CD4-positive, CD25-positive, alpha-beta regulatory T cell (primary cell): Measurements from ENCODE around the gene LITAFD. TPM values are rescaled to one million over a fixed set of nuclear protein-coding genes. Genes with fewer than 3 reads are reported as not detected.

Experiments
- ATAC-seq, 2 donors: fragments of 150-1000 bp; cut with Tn5 transposase; one replicate each; pipeline ENCODE4 v1.10.0; 2021; ENCODE audit warnings: low read depth in 2 of 2, moderate number of reproducible peaks in 2 of 2, moderate library complexity in 1 of 2
- DNase-seq, 3 donors: peaks; one replicate each; pipeline versions ENCODE4 v3.0.0 to v3.0.0-alpha.2; 2012 to 2022; ENCODE audit warnings: mixed read lengths in 1 of 3
- H3K27ac ChIP-seq: one replicate; pipeline ENCODE4 v1.7.0; 2013; ENCODE audit warnings: mild to moderate bottlenecking, low read length; ENCODE audit not compliant: insufficient read depth, poor library complexity, severe bottlenecking
- H3K27me3 ChIP-seq: one replicate; pipeline ENCODE4 v1.7.0; 2013; ENCODE audit warnings: low read length; ENCODE audit not compliant: control insufficient read depth, insufficient read depth
- H3K36me3 ChIP-seq: one replicate; pipeline ENCODE4 v1.7.0; 2013; ENCODE audit warnings: mild to moderate bottlenecking, low read length, moderate library complexity; ENCODE audit not compliant: control insufficient read depth, insufficient read depth
- H3K4me1 ChIP-seq: 2 replicates; pipeline ENCODE4 v1.7.0; 2013; ENCODE audit warnings: mild to moderate bottlenecking, low read length; ENCODE audit not compliant: insufficient read depth, control insufficient read depth, poor library complexity, severe bottlenecking
- H3K4me3 ChIP-seq: one replicate; pipeline ENCODE4 v1.7.0; 2013; ENCODE audit warnings: low read depth, mild to moderate bottlenecking, low read length, moderate library complexity
- H3K9me3 ChIP-seq, 2 experiments: 1 replicate in 1 of 2; 2 replicates in 1 of 2; pipeline ENCODE4 v1.7.0; 2013; ENCODE audit warnings: low read length in 2 of 2, mild to moderate bottlenecking in 1 of 2, moderate library complexity in 1 of 2; ENCODE audit not compliant: control insufficient read depth in 2 of 2
- H3K27ac Mint-ChIP-seq, 3 donors: one replicate each; pipeline ENCODE4 v1.8.0; 2020 to 2022; ENCODE audit warnings: mild to moderate bottlenecking in 3 of 3, mixed read lengths in 3 of 3, moderate library complexity in 2 of 3
- H3K27me3 Mint-ChIP-seq: one replicate; pipeline ENCODE4 v1.8.0; 2022; ENCODE audit warnings: mild to moderate bottlenecking, mixed read lengths
- H3K36me3 Mint-ChIP-seq: one replicate; pipeline ENCODE4 v1.8.0; 2020; ENCODE audit warnings: mixed read lengths
- H3K4me1 Mint-ChIP-seq, 4 donors: one replicate each; pipeline ENCODE4 v1.8.0; 2020 to 2022; ENCODE audit warnings: mixed read lengths in 4 of 4, mild to moderate bottlenecking in 1 of 4
- H3K4me3 Mint-ChIP-seq, 4 donors: one replicate each; pipeline ENCODE4 v1.8.0; 2020 to 2022; ENCODE audit warnings: mild to moderate bottlenecking in 4 of 4, mixed read lengths in 4 of 4, moderate library complexity in 3 of 4
- H3K9me3 Mint-ChIP-seq, 7 donors: one replicate each; pipeline ENCODE4 v1.8.0; 2020 to 2022; ENCODE audit warnings: mixed read lengths in 7 of 7, mild to moderate bottlenecking in 3 of 7, moderate library complexity in 2 of 7
- polyA plus RNA-seq, 4 donors: library from polyadenylated mRNA; unstranded; fragments of 300-500 nt; fragmentation: Illumina TruSeq; gene quantifications; one replicate each; pipeline ENCODE4 v1.2.3, GENCODE V29; 2021
- total RNA-seq: library from RNA; stranded (reverse); gene quantifications from one replicate; pipeline ENCODE4 v1.2.3, GENCODE V29; 2022

LITAFD gene
- total and polyA plus RNA-seq, 5 donors from 2014 or later = not detected

- Mint-ChIP-seq H3K27me3 (no peaks in the 10 kb centered on the region), H3K9me3 (no peaks in the 10 kb centered on the region), H3K4me3 (no peak overlapping the region), H3K27ac (no peak overlapping the region), H3K4me1 (peaks cover 4 to 13% (median 5%) of the 10 kb centered on the region in 4 donors), H3K36me3 (peaks cover 37% of the 10 kb centered on the region)
- Histone ChIP-seq H3K27ac (no peak overlapping the region), H3K4me3 (no peak overlapping the region), H3K36me3 (peaks cover 40% of the 10 kb centered on the region), H3K27me3 (no peaks in the 10 kb centered on the region), H3K4me1 (no peaks in the 10 kb centered on the region), H3K9me3 (no peaks in the 10 kb centered on the region)
- ATAC-seq = no peak
- no peak for DNase-seq
These were observed 29.6 kb upstream of the LITAFD start for GRCh38 chr16:8852534-8852933.

- H3K4me3 Mint-ChIP-seq = no peak overlapping the region
- H3K27me3 Mint-ChIP-seq = no peaks in the 10 kb centered on the region
- Histone ChIP-seq H3K4me1 (no peaks in the 10 kb centered on the region), H3K4me3 (no peak overlapping the region), H3K36me3 (peaks cover 43% of the 10 kb centered on the region), H3K27ac (no peak overlapping the region), H3K9me3 (no peaks in the 10 kb centered on the region), H3K27me3 (no peaks in the 10 kb centered on the region)
- ATAC-seq = no peak
- peaks cover 5 to 16% (median 6%) of the 10 kb centered on the region in 4 donors for H3K4me1 Mint-ChIP-seq
- H3K36me3 Mint-ChIP-seq = peaks cover 40% of the 10 kb centered on the region
- no peaks in the 10 kb centered on the region for H3K9me3 Mint-ChIP-seq
- DNase-seq = no peak
- peak overlapping the region in 1 of 3 donors; percentile 38 for H3K27ac Mint-ChIP-seq
These were observed 29.0 kb upstream of the LITAFD start for GRCh38 chr16:8853150-8853549.

DNA sequence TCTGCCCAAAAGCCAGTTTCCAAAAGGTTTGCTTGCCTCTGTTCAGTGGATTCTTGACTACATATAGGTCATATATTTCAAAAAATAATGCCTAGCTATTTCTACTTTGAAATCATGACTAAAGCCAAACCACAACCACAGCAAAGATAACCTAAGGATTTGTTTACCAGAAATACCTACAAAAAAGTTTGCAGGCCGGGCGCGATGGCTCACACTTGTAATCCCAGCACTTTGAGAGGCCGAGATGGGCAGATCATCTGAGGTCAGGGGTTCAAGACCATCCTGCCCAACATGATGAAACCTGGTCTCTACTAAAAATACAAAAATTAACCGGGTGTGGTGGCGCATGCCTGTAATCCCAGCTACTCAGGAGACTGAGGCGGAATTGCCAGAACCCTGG is 28.5 kb upstream of the LITAFD start:
- ATAC-seq = no peak
- Histone ChIP-seq H3K36me3 (peaks cover 43% of the 10 kb centered on the region), H3K27ac (no peak overlapping the region), H3K27me3 (no peaks in the 10 kb centered on the region), H3K4me3 (no peak overlapping the region), H3K9me3 (no peaks in the 10 kb centered on the region), H3K4me1 (no peaks in the 10 kb centered on the region)
- H3K9me3 Mint-ChIP-seq = no peaks in the 10 kb centered on the region
- peaks cover 41% of the 10 kb centered on the region for H3K36me3 Mint-ChIP-seq
- peak overlapping the region in 1 of 3 donors; percentile 48 for H3K27ac Mint-ChIP-seq
- no peak for DNase-seq
- no peak overlapping the region for H3K4me3 Mint-ChIP-seq
- H3K27me3 Mint-ChIP-seq = no peaks in the 10 kb centered on the region
- peaks cover 5 to 17% (median 6%) of the 10 kb centered on the region in 4 donors for H3K4me1 Mint-ChIP-seq

GRCh38 chr16:8854298-8854948 is 27.7 kb upstream of the LITAFD start:
- Histone ChIP-seq H3K36me3 (peaks cover 46% of the 10 kb centered on the region), H3K4me3 (no peak overlapping the region), H3K27ac (no peak overlapping the region), H3K9me3 (no peaks in the 10 kb centered on the region), H3K4me1 (no peaks in the 10 kb centered on the region), H3K27me3 (no peaks in the 10 kb centered on the region)
- Mint-ChIP-seq H3K4me3 (no peak overlapping the region), H3K9me3 (no peaks in the 10 kb centered on the region), H3K27ac (peak overlapping the region in 1 of 3 donors; percentile 7), H3K27me3 (no peaks in the 10 kb centered on the region), H3K36me3 (peaks cover 35% of the 10 kb centered on the region), H3K4me1 (peaks cover 5 to 17% (median 6%) of the 10 kb centered on the region in 4 donors)
- DNase-seq = no peak
- no peak for ATAC-seq

DNA sequence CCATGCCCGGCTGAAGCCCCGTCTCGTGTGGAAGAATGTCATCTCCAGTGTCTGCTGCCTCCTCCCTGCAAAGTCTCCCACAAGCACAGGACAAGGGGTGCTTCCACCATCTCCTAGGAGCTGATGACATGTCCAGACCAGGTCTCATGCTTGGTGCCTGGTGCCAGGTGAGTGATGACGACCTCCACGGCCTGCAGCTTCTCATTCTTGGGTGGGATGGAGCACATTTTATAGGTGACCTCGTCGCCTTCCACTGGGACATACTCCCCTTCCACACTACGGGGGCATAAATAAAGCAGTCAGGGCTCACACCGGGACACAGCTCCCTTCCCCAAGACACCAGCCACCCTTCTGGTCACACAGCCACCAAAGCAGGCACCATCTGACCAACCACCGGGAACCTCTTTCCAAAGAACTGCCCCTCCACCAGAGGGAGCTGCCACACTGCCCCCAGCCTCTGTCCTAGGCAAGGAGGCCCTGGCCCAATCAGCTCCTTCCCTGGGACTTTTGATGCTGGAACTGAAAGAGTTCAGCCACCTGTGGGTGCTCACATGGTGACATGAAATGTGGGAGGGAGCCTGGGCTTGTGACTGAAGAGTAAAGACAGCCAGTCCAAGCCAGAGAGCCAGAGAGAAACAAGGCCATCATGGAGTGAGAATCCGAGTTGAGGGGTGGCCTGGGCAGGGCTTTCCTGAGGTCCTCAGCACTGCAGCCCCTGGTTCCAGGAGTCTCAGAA is 26.9 kb upstream of the LITAFD start:
- no peaks in the 10 kb centered on the region for H3K27me3 ChIP-seq
- H3K36me3 ChIP-seq = peaks cover 48% of the 10 kb centered on the region
- no peaks in the 10 kb centered on the region for H3K4me1 ChIP-seq
- no peak overlapping the region for H3K4me3 Mint-ChIP-seq
- no peak for DNase-seq
- H3K4me1 Mint-ChIP-seq = peaks cover 5 to 17% (median 6%) of the 10 kb centered on the region in 4 donors
- H3K9me3 ChIP-seq = no peaks in the 10 kb centered on the region
- no peaks in the 10 kb centered on the region for H3K9me3 Mint-ChIP-seq
- no peak overlapping the region for H3K27ac ChIP-seq
- no peaks in the 10 kb centered on the region for H3K27me3 Mint-ChIP-seq
- ATAC-seq = no peak
- H3K27ac Mint-ChIP-seq = no peak overlapping the region
- H3K36me3 Mint-ChIP-seq = peaks cover 31% of the 10 kb centered on the region
- H3K4me3 ChIP-seq = no peak overlapping the region

DNA sequence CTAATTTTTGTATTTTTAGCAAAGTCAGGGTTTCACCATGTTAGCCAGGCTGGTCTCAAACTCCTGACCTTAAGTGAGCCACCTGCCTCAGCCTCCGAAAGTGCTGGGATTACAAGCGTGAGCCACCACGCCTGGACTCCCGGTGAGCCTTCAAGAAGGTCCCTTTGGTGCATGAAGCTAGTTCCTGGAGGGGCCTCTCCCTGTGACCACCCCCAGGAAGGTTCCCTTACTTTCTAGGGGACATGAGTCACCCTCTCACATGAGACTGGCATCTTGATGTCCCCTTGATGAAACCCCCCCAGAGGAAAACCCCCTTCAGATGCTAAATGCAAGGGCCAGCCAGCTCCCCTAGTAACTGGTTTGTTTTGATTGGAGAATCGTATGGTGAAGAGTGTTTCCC is 26.2 kb upstream of the LITAFD start:
- H3K9me3 Mint-ChIP-seq = no peaks in the 10 kb centered on the region
- ATAC-seq (no peak), DNase-seq (no peak)
- H3K27ac Mint-ChIP-seq = no peak overlapping the region
- H3K27ac ChIP-seq = no peak overlapping the region
- peaks cover 5 to 18% (median 6%) of the 10 kb centered on the region in 4 donors for H3K4me1 Mint-ChIP-seq
- H3K27me3 Mint-ChIP-seq = no peaks in the 10 kb centered on the region
- H3K4me3 ChIP-seq = no peak overlapping the region
- peaks cover 27% of the 10 kb centered on the region for H3K36me3 Mint-ChIP-seq
- H3K4me3 Mint-ChIP-seq = no peak overlapping the region
- H3K27me3 ChIP-seq = no peaks in the 10 kb centered on the region
- H3K4me1 ChIP-seq = no peaks in the 10 kb centered on the region
- H3K36me3 ChIP-seq = peaks cover 49% of the 10 kb centered on the region
- H3K9me3 ChIP-seq = no peaks in the 10 kb centered on the region

GRCh38 chr16:8858994-8859912 is 22.9 kb upstream of the LITAFD start:
- Histone ChIP-seq H3K36me3 (peaks cover 42% of the 10 kb centered on the region), H3K27me3 (no peaks in the 10 kb centered on the region), H3K4me3 (no peak overlapping the region), H3K4me1 (no peaks in the 10 kb centered on the region), H3K27ac (no peak overlapping the region), H3K9me3 (no peaks in the 10 kb centered on the region)
- Mint-ChIP-seq H3K4me1 (peaks cover 0 to 29% (median 15%) of the 10 kb centered on the region in 4 donors), H3K27me3 (no peaks in the 10 kb centered on the region), H3K36me3 (peaks cover 19% of the 10 kb centered on the region), H3K9me3 (no peaks in the 10 kb centered on the region), H3K4me3 (no peak overlapping the region), H3K27ac (peak overlapping the region in 1 of 3 donors; percentile 43)
- no peak for ATAC-seq
- DNase-seq = no peak
